ENCODE data around the gene CDH23.

The CDH23 gene

DNA sequence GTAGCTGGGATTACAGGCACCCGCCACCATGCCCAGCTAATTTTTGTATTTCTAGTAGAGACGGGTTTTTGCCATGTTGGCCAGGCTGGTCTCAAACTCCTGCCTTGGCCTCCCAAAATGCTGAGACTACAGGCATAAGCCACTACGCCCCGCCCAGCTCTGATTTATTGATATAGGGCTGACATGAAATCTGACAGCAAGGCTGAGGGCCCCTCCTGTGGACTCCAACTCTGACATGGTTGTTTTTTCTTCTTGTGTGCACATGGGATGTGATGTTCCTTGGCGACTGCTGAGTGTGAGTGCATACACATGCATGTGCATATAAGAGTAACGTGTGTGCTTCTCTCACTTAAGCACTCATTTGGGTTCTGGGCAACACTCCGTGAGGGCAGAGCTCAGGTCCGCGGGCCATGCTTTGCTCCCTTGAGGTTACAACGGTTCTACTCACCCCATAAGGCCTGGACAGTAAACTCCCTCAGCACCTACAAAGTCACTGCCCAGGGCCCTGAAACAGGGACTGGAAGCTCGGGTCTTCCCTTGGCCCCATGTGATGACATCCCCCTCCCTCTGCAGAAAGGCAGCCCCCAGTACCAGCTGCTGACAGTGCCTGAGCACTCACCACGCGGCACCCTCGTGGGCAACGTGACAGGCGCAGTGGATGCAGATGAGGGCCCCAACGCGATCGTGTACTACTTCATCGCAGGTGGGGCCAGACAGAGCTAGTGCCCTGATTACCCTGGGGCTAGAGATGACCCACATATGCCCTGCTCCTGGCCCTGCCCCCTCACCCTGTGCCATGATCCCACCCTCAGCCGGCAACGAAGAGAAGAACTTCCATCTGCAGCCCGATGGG, 410.2 kb downstream of the CDH23 start:
- Histone ChIP-seq H3K4me3 (ENCODE audit: insufficient read length, low read depth) (no peak overlapping the region), H3K9me3 (ENCODE audit: insufficient read depth, low read length) (no peaks in the 10 kb centered on the region), H3K27me3 (ENCODE audit: insufficient read depth, insufficient read length) (peaks cover 4% of the 10 kb centered on the region), H3K4me1 (ENCODE audit: insufficient read depth, insufficient read length) (no peaks in the 10 kb centered on the region), H3K9ac (ENCODE audit: insufficient read length, low read depth) (no peak overlapping the region), H3K36me3 (ENCODE audit: insufficient read depth, insufficient read length, low read length) (no peaks in the 10 kb centered on the region)
- TF ChIP-seq SUZ12 (IDR thresholded peaks at IDR 0.05; ENCODE audit: extremely low read depth, insufficient read depth, insufficient read length): no peak
- TF ChIP-seq ZNF274 (IDR thresholded peaks at IDR 0.05; ENCODE audit: low read depth, low read length): no peak
- TF ChIP-seq YY1 (IDR thresholded peaks at IDR 0.05; ENCODE audit: insufficient read depth, insufficient read length): no peak
- DNase-seq (ENCODE audit: low read depth, low spot score): no peak

- TF ChIP-seq YY1 (IDR thresholded peaks at IDR 0.05; ENCODE audit: insufficient read depth, insufficient read length) (no peak), SUZ12 (IDR thresholded peaks at IDR 0.05; ENCODE audit: extremely low read depth, insufficient read depth, insufficient read length) (no peak), ZNF274 (IDR thresholded peaks at IDR 0.05; ENCODE audit: low read depth, low read length) (no peak)
- H3K4me3 ChIP-seq (ENCODE audit: insufficient read length, low read depth): no peak overlapping the region
- no peaks in the 10 kb centered on the region for H3K9me3 ChIP-seq (ENCODE audit: insufficient read depth, low read length)
- peaks cover 4% of the 10 kb centered on the region for H3K27me3 ChIP-seq (ENCODE audit: insufficient read depth, insufficient read length)
- H3K4me1 ChIP-seq (ENCODE audit: insufficient read depth, insufficient read length): peaks cover 5% of the 10 kb centered on the region
- DNase-seq (ENCODE audit: low read depth, low spot score): no peak
- H3K36me3 ChIP-seq (ENCODE audit: insufficient read depth, insufficient read length, low read length): no peaks in the 10 kb centered on the region
- no peak overlapping the region for H3K9ac ChIP-seq (ENCODE audit: insufficient read length, low read depth)
These were observed 411.1 kb downstream of the CDH23 start for GRCh38 chr10:71807557-71808510.

GRCh38 chr10:71809628-71810027, 412.9 kb downstream of the CDH23 start:
- no peak for TF ChIP-seq SUZ12 (IDR thresholded peaks at IDR 0.05; ENCODE audit: extremely low read depth, insufficient read depth, insufficient read length)
- TF ChIP-seq YY1 (IDR thresholded peaks at IDR 0.05; ENCODE audit: insufficient read depth, insufficient read length): no peak
- no peak for TF ChIP-seq ZNF274 (IDR thresholded peaks at IDR 0.05; ENCODE audit: low read depth, low read length)
- Histone ChIP-seq H3K27me3 (ENCODE audit: insufficient read depth, insufficient read length) (peaks cover 4% of the 10 kb centered on the region), H3K4me3 (ENCODE audit: insufficient read length, low read depth) (no peak overlapping the region), H3K9ac (ENCODE audit: insufficient read length, low read depth) (no peak overlapping the region), H3K36me3 (ENCODE audit: insufficient read depth, insufficient read length, low read length) (peaks cover 4% of the 10 kb centered on the region), H3K9me3 (ENCODE audit: insufficient read depth, low read length) (no peaks in the 10 kb centered on the region), H3K4me1 (ENCODE audit: insufficient read depth, insufficient read length) (peaks cover 6% of the 10 kb centered on the region)
- no peak for DNase-seq (ENCODE audit: low read depth, low spot score)

DNA sequence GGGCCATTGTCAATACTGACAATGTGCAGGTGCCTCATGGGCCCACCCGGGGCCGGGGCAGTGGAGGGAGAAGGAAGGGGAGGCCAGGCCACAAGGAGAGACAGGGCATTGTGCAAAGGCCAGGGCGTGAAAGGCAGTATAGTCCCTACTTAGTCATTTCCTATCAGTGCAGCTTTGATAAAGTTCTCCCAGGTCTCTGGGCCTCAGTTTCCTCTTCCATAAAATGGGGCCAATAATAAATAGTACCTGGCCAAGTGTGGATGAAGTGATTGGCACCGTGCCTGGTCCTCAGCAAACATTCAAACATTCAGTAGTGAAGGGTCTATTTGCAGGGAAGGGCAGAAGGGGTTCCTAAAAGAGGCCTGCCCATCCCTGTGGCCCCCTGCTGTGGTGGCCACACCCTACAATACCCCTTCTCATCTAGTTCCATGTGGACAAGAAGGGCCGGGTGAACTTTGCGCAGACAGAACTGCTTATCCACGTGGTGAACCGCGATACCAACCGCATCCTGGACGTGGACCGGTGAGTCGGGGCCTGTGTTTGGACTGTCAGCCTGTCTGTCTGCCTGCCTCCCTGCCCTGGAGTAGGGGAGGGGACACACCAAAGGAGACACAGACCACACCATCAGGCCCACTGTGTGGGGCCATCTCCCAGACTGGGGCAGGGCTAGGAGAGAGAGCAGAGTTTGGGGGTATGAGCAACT, 413.5 kb downstream of the CDH23 start:
- Histone ChIP-seq H3K9me3 (ENCODE audit: insufficient read depth, low read length) (no peaks in the 10 kb centered on the region), H3K27me3 (ENCODE audit: insufficient read depth, insufficient read length) (peaks cover under 1% of the 10 kb centered on the region), H3K4me1 (ENCODE audit: insufficient read depth, insufficient read length) (peaks cover 6% of the 10 kb centered on the region), H3K9ac (ENCODE audit: insufficient read length, low read depth) (no peak overlapping the region), H3K4me3 (ENCODE audit: insufficient read length, low read depth) (no peak overlapping the region), H3K36me3 (ENCODE audit: insufficient read depth, insufficient read length, low read length) (peaks cover 9% of the 10 kb centered on the region)
- TF ChIP-seq ZNF274 (IDR thresholded peaks at IDR 0.05; ENCODE audit: low read depth, low read length): no peak
- DNase-seq (ENCODE audit: low read depth, low spot score): no peak

- TF ChIP-seq YY1 (IDR thresholded peaks at IDR 0.05; ENCODE audit: insufficient read depth, insufficient read length): no peak
- no peak overlapping the region for H3K9ac ChIP-seq (ENCODE audit: insufficient read length, low read depth)
- H3K27me3 ChIP-seq (ENCODE audit: insufficient read depth, insufficient read length): no peaks in the 10 kb centered on the region
- H3K9me3 ChIP-seq (ENCODE audit: insufficient read depth, low read length): no peaks in the 10 kb centered on the region
- H3K4me3 ChIP-seq (ENCODE audit: insufficient read length, low read depth): no peak overlapping the region
- DNase-seq (ENCODE audit: low read depth, low spot score): no peak
- H3K36me3 ChIP-seq (ENCODE audit: insufficient read depth, insufficient read length, low read length): peaks cover 20% of the 10 kb centered on the region
- peaks cover 6% of the 10 kb centered on the region for H3K4me1 ChIP-seq (ENCODE audit: insufficient read depth, insufficient read length)
These were observed 414.6 kb downstream of the CDH23 start for GRCh38 chr10:71811351-71811750.

- H3K9me3 ChIP-seq (ENCODE audit: insufficient read depth, low read length): no peaks in the 10 kb centered on the region
- peaks cover 6% of the 10 kb centered on the region for H3K4me1 ChIP-seq (ENCODE audit: insufficient read depth, insufficient read length)
- H3K9ac ChIP-seq (ENCODE audit: insufficient read length, low read depth): peak overlapping the region; percentile 24
- no peak overlapping the region for H3K4me3 ChIP-seq (ENCODE audit: insufficient read length, low read depth)
- H3K27me3 ChIP-seq (ENCODE audit: insufficient read depth, insufficient read length): no peaks in the 10 kb centered on the region
- TF ChIP-seq SUZ12 (IDR thresholded peaks at IDR 0.05; ENCODE audit: extremely low read depth, insufficient read depth, insufficient read length) (no peak), ZNF274 (IDR thresholded peaks at IDR 0.05; ENCODE audit: low read depth, low read length) (no peak), YY1 (IDR thresholded peaks at IDR 0.05; ENCODE audit: insufficient read depth, insufficient read length) (no peak)
- peaks cover 29% of the 10 kb centered on the region for H3K36me3 ChIP-seq (ENCODE audit: insufficient read depth, insufficient read length, low read length)
- DNase-seq (ENCODE audit: low read depth, low spot score): no peak
These were observed 415.5 kb downstream of the CDH23 start for GRCh38 chr10:71812016-71812912.

Measured in NT2/D1 (cell line).